Sciatic nerve (tissue), 2 donors: ENCODE measurements around the gene CUEDC1. TPM values are rescaled to one million over a fixed set of nuclear protein-coding genes. Genes with fewer than 3 reads are reported as not detected.

Source experiments
- ATAC-seq: fragments of 200-7000 bp; cut with Tn5 transposase; one replicate; pipeline ENCODE4 v1.9.1; 2020; ENCODE audit warnings: mild to moderate bottlenecking, moderate library complexity
- DNase-seq: peaks from one replicate; pipeline ENCODE4 v3.0.0-alpha.2; 2020; ENCODE audit warnings: low spot score
- intact Hi-C: fragments of 100-400 bp; cut with DNase I; formaldehyde crosslinking; loops from one replicate; pipeline ENCODE4 v1.14.2; 2022
- total RNA-seq: library from RNA; stranded (reverse); fragmentation: NEBNext Ultra II Directional; extraction: Animal tissue kit (Norgen Biotek cat#: 25700); gene quantifications from one replicate; pipeline ENCODE4 v1.2.1, GENCODE V29; 2021
- donor health status: DM: no; HTN: no; CAD: no.
- donor health status: DM: no; HTN: no; CAD: no.

The CUEDC1 gene
- total RNA-seq, 1 donor from 2014 or later: 44.3 TPM

DNA sequence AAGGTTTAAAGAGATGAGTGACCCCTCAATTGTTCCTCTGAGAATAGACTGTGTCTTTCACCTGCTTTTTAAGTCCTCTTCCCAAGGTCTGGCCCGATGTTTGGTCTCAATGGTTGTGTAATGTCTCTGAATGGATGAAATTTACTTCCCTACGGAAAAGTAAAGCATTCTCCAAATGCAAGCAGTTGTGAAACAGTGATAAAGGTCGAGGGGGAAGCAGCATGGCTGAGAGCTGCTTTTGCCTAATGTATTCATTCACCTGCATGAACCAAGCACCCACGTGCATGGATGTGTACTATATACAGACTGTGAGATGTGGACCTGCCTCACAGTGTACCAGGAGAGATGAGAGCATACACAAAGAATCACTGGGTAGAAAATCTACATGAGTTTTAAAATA lies 116.8 kb downstream of the CUEDC1 start:
- no peak for DNase-seq
- intact Hi-C loops: loop anchor here (10.0 kb wide), 1 partner anchor 704 kb away; no protein-coding TSS in a partner anchor
- no peak for ATAC-seq

DNA sequence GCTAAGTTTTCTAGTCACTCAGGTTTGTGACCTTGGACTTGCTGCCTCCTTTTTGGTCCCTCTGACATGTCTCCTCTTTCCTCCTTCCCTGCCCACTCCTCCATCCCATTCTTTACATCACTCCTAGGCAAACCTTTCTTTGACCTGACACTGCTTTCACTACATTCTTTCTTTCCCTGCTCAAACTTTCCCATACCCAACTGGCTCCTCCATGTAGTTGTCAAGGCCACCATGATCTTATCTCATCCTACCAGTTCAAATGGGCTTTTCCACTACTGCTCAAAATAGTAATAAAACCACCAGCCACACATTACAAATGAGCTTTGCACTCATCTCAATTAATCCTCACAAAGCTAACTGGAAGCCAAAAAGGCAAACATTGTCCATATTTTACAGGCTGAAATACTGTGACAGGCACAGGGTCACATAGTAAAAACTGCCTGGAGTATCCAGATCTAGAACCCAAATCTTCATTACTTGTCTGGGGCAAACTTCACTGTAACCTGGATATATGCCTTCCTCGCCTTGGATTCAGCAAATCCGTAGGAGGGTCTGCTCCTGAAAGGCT lies 119.8 kb downstream of the CUEDC1 start:
- DNase-seq (no peak), ATAC-seq (no peak)
- intact Hi-C loops: loop anchor here (10.0 kb wide), 1 partner anchor 701 kb away; no protein-coding TSS in a partner anchor

DNA sequence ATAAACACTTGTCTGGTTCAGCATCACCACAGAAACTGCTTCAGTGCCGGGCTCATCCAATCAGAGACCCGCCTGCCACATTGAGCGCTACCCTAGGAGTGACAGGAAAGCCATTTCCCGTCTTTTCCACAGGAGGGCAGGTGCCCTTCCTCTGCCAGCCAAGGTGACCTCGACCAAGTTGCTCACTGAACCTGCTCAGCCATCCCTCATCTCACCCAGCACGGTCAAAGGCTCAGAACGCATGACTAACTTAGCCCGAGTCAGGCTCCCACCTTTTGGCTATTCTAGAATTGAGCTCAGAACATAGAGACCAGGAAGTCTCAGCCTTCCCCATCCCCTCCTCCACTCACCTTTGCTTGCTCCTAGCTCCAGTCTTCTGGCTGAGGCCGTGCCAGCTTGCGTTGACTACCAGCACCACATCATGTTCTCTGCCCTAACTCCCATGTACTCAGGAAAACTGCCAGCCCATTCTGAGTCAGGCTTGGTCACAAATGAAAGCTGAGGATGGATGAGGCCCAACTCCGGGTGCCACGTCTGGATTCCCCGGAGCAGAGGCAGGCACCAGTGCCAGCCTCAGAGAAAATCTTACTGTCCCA lies 121.0 kb downstream of the CUEDC1 start:
- no peak for DNase-seq
- no peak for ATAC-seq
- intact Hi-C loops: loop anchor here (10.0 kb wide), 1 partner anchor 699 kb away; no protein-coding TSS in a partner anchor

DNA sequence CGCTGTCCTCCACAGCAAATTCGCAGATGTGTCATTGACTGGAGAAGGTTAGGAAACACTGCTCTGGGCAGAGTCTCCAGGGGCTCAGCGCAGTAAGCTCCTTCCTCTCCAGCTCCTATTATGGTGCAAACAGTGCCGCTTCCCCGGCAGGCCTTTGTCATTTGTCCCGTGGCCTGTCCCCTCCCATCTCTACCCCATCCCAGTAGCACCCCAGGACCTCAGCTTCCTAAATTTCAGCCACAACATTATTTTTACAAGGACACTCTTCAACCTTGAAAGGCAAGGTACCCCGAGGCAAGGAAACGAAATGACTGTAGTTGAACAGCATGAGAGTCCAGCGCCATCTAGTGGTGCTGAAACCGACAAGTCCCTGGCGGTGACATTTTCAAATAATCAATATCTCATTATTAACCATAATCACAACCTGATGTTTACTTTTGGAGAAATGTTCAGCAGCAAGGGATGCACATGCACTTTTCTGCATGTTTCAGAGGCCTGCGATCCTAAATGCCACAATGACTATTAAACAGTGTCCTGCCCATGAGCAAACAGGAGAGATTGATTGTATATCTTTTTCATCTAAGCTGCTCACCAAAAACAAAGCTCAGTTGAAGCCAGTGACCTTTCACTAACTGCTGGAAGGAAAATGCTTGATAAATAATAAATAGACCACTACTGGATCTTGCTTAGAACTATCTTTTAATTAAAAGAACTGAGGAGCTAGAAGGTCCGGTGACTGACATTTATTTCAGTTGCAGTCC lies 121.9 kb downstream of the CUEDC1 start:
- peak; percentile 85 for DNase-seq
- intact Hi-C loops: loop anchor here (10.0 kb wide), 1 partner anchor 699 kb away; no protein-coding TSS in a partner anchor
- peak; percentile 97 for ATAC-seq

DNA sequence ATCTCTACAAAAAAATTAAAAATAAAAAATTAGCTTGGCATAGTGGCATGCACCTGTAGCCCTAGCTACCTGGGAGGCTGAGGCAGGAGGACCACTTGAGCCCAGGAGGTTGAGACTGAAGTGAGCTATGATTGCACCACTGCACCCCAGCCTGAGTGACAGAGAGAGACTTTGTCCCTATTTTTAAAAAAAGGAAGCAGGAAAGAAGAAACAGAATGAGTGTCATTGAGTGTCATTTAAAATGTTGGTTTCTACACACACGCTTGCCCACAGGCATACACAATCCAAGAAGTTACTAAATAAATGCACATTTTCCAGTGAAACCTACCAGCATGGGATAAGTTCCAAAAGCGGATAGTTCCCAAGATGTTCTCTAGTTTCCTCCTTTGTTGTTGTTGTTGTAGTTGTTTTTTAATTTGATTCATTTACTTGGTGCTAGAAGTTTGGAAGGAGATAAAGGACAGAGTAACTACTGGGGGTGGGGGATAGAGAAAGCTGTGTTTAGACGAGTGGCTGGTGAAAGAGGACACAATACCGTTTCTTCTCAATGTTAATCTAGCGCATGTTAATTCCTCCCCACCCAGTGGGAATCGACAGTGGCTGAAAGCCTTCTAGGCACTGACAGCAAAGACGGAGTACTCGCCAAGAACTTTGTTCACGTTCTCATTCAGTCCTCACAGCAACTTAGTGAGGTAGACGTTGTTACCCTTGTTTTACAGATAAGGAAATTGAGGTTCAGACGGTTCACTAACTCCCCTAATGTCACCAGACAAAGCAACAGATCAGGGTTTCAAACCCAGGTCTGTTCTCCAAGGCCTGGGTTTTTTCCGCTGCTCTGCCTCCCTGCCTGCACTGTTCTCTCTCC lies 122.7 kb downstream of the CUEDC1 start:
- intact Hi-C loops: loop anchor here (10.0 kb wide), 1 partner anchor 698 kb away; no protein-coding TSS in a partner anchor
- ATAC-seq: peak; percentile 54
- no peak for DNase-seq

DNA sequence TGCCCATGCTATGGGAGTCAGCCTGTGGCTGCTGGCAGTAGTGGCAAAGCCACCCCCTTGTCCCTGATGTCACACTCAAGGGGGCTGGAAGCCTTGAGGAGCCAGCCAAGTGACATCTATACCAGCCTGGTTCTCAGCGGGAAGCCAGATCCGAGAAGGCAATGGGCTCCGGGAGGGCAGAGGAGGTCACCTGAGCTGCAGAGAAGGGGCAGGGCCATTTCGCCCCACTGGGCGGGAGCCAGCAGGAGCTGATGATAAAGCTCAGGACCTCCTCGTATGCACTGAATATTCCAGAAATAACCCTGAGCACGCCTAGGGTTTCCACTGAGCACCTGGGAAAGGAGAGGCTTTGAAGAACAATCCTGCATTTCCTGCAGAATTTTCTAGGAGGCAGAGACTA lies 124.3 kb downstream of the CUEDC1 start:
- intact Hi-C loops: loop anchor here (10.0 kb wide), 1 partner anchor 696 kb away; no protein-coding TSS in a partner anchor
- ATAC-seq: no peak
- DNase-seq: no peak

- DNase-seq (no peak), ATAC-seq (no peak)
- intact Hi-C loops: no loop called here
Measured at GRCh38 chr17:57823469-57824401, 131.5 kb downstream of the CUEDC1 start.

- no peak for ATAC-seq
- DNase-seq: no peak
- intact Hi-C loops: no loop called here
Measured at GRCh38 chr17:57819867-57820266, 135.3 kb downstream of the CUEDC1 start.

GRCh38 chr17:57819285-57819684 lies 135.9 kb downstream of the CUEDC1 start:
- ATAC-seq: no peak
- intact Hi-C loops: no loop called here

DNA sequence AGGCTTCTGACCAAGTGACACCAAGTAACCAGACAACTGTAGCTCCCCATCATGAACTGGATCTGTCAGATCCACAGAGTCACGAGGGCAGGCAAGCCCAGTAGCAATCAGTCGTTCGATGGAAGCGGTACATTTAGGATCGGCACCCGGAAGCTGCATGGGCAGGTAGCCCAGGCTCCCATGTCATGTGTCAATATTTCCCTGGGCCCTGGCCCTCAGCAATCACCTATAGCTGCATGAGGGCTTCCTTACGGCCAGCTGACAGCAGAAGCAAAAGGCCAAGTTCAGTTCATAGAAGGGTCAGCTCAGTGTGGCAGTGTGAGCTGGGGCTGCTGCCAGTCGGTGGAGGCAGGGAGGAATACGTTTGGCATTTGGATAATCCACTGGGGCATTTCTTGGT lies 137.1 kb downstream of the CUEDC1 start:
- intact Hi-C loops: no loop called here
- DNase-seq (no peak), ATAC-seq (no peak)

More at GRCh38 chr17:57819285-57819684, 135.9 kb downstream of the CUEDC1 start:
- no peak for DNase-seq

DNA sequence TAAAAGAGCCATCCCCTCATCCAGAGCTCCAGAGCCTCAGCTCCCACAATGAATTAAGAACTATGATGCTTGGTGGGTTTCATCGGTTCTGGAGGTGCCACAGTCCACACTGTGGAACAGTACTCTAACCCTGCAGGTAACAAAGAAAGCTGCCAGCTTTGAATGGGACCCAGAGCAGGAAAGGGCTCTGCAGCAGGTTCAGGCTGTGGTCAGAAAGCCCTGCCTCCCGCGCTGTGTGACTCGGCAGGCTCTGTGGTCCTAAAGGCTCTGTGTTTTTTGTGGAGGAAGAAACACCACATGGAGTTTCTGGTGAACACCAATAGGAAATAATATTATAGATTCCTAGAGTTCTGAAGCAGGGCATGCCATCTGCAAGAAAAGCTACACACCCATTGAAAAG lies 137.9 kb downstream of the CUEDC1 start:
- no peak for ATAC-seq
- intact Hi-C loops: no loop called here

GRCh38 chr17:57814421-57814820 lies 140.8 kb downstream of the CUEDC1 start:
- no peak for DNase-seq
- intact Hi-C loops: no loop called here
- ATAC-seq: no peak

More for the DNA sequence above, 137.9 kb downstream of the CUEDC1 start:
- no peak for DNase-seq

GRCh38 chr17:57811638-57812280 lies 143.5 kb downstream of the CUEDC1 start:
- intact Hi-C loops: no loop called here
- DNase-seq (no peak), ATAC-seq (peak; percentile 7)

Other genes starting within 250 kb of the CUEDC1 start
- not detected for gene CCDC182, start 210.1 kb downstream of the CUEDC1 start, total RNA-seq
- 27.1 TPM for gene MRPS23, start 105.4 kb downstream of the CUEDC1 start, total RNA-seq
- gene VEZF1, start 32.8 kb upstream of the CUEDC1 start, total RNA-seq: 73.8 TPM
- gene SRSF1, start 51.8 kb upstream of the CUEDC1 start, total RNA-seq: 169 TPM
- gene DYNLL2, start 128.0 kb upstream of the CUEDC1 start, total RNA-seq: 28.3 TPM
- not detected for gene OR4D1, start 193.0 kb upstream of the CUEDC1 start, total RNA-seq
- gene OR4D2, start 211.6 kb upstream of the CUEDC1 start, total RNA-seq: not detected
- not detected for gene EPX, start 237.3 kb upstream of the CUEDC1 start, total RNA-seq